ENCODE results near the gene TMEM185A. TPM values are rescaled to one million over a fixed set of nuclear protein-coding genes. Genes with fewer than 3 reads are reported as not detected.
"Not testable (repeated sequence)": the region's sequence is repeated elsewhere in the genome, so short reads cannot be mapped to it uniquely, and the experiment has no call there.

TMEM185A gene
- total RNA-seq, 2 donors from 2014 or later: 18.4 to 53.2 TPM

DNA sequence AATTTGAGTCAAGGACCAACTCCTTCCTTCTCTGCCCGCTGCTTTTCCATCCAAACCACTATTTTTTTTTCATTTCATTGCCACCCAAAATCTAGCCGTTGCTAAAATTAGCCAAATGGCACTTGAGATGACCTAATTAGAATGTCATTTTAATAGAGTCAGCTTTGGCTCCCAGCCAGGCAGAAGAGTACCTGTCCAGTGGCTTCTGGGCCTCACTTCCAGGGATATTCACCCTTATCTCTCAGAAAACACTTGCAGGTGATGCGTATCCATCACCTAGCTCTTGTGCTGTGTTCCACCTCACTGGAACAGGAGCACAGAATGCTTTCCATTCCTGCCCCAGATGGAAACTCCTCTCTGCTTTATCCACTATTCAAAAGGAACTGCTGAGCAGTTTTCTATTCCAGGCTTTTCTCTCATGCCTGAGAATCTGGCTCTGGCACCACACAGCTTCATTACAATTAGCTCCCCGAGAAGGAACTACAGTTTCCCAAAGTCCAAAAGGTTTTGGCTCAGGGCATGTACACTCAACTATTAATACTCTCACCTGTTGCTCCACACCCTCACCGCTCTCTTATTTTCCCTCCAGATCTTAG lies 62.8 kb downstream of the TMEM185A start:
- no peak for TF ChIP-seq POLR2AphosphoS5 (IDR thresholded peaks at IDR 0.05)
- TF ChIP-seq, protein P1, sequence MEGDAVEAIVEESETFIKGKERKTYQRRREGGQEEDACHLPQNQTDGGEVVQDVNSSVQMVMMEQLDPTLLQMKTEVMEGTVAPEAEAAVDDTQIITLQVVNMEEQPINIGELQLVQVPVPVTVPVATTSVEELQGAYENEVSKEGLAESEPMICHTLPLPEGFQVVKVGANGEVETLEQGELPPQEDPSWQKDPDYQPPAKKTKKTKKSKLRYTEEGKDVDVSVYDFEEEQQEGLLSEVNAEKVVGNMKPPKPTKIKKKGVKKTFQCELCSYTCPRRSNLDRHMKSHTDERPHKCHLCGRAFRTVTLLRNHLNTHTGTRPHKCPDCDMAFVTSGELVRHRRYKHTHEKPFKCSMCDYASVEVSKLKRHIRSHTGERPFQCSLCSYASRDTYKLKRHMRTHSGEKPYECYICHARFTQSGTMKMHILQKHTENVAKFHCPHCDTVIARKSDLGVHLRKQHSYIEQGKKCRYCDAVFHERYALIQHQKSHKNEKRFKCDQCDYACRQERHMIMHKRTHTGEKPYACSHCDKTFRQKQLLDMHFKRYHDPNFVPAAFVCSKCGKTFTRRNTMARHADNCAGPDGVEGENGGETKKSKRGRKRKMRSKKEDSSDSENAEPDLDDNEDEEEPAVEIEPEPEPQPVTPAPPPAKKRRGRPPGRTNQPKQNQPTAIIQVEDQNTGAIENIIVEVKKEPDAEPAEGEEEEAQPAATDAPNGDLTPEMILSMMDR (IDR thresholded peaks at IDR 0.05): no peak
- TF ChIP-seq POLR2A (IDR thresholded peaks at IDR 0.05): no peak
- WGBS: 59% methylated on average over 5 of the region's 5 CpGs
- no peak for DNase-seq (ENCODE audit: low spot score)

DNA sequence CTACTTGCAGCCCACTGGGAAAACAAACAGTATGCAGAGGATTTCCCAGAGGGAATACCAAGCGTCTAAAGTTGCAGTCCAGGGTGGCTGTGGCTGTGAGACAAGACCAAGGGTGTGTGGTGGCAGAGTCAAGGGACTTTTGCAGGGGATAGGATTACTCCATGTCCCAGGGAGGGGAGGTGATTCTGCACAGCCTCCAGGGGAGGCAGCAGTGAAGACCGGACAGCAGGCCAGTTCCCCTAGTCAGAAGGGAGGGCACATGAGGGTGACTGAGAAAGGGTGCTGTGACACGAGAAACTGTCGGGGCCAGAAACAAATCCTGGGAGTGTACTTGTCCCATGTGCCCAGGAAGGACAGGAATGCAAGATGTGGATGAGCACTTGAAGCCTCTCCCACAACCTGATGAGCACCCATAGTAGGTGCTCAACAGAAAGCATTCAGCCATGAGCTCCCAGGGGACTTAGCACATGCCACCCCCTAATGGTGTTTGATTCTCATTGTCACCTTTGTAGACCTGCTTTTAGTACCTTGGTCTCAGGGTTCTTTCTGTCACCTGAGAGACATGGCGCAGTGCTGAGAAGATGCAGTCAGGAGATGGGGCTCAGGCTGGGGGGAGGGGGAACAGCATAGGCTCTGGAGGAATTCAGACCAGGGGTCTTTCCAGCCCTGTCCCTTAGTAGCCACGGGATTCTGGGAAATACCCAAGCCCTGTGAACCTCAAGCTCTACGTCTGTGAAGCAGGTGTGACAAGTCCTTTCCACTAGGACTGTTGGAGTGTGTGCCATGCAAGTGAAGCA lies 63.8 kb downstream of the TMEM185A start:
- WGBS: 93% methylated on average over 7 of the region's 7 CpGs
- intact Hi-C loops (cut with DNase I): no loop called here

More for the DNA sequence above, 62.8 kb downstream of the TMEM185A start:
- no peaks in the 10 kb centered on the region for H3K36me3 ChIP-seq
- no peak overlapping the region for H3K27ac ChIP-seq
- intact Hi-C loops (cut with DNase I): no loop called here
- H3K9me3 ChIP-seq: no peaks in the 10 kb centered on the region
- no peak overlapping the region for H3K4me3 ChIP-seq
- H3K27me3 ChIP-seq (replicated peaks; ENCODE audit: insufficient read depth): no peaks in the 10 kb centered on the region
- no peaks in the 10 kb centered on the region for H3K4me1 ChIP-seq (replicated peaks)

DNA sequence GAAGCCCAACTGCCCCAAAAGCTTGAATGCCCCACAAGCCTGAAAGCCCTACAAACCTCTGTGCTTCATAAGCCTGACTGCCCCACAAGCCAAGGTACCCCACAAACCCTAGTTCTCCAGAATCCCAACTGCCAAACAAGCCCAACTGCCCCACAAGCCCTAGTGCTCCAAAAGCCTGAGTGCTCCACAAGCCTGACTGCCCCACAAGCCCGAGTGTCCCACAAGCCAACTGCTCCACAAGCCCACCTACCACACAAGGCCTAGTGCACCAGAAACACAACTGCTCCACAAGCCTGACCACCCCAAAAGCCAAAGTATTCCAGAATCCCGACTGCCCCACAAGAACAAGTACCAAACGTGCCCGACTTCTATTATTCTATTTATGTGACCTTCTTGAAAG lies 68.2 kb downstream of the TMEM185A start:
- no peak for TF ChIP-seq POLR2AphosphoS5 (IDR thresholded peaks at IDR 0.05)
- WGBS: 90% methylated on average over 4 of the region's 4 CpGs
- Histone ChIP-seq H3K27ac (no peak overlapping the region), H3K27me3 (replicated peaks; ENCODE audit: insufficient read depth) (no peaks in the 10 kb centered on the region), H3K4me1 (replicated peaks) (no peaks in the 10 kb centered on the region), H3K9me3 (no peaks in the 10 kb centered on the region), H3K4me3 (no peak overlapping the region), H3K36me3 (no peaks in the 10 kb centered on the region)
- no peak for DNase-seq (ENCODE audit: low spot score)
- intact Hi-C loops (cut with DNase I): no loop called here

More for the DNA sequence above, 63.8 kb downstream of the TMEM185A start:
- Histone ChIP-seq H3K36me3 (no peaks in the 10 kb centered on the region), H3K4me3 (no peak overlapping the region), H3K9me3 (no peaks in the 10 kb centered on the region), H3K27ac (no peak overlapping the region), H3K4me1 (replicated peaks) (no peaks in the 10 kb centered on the region), H3K27me3 (replicated peaks; ENCODE audit: insufficient read depth) (no peaks in the 10 kb centered on the region)
- no peak for TF ChIP-seq POLR2AphosphoS5 (IDR thresholded peaks at IDR 0.05)
- TF ChIP-seq, protein P1 (IDR thresholded peaks at IDR 0.05): no peak
- no peak for TF ChIP-seq POLR2A (IDR thresholded peaks at IDR 0.05)
- no peak for DNase-seq (ENCODE audit: low spot score)

DNA sequence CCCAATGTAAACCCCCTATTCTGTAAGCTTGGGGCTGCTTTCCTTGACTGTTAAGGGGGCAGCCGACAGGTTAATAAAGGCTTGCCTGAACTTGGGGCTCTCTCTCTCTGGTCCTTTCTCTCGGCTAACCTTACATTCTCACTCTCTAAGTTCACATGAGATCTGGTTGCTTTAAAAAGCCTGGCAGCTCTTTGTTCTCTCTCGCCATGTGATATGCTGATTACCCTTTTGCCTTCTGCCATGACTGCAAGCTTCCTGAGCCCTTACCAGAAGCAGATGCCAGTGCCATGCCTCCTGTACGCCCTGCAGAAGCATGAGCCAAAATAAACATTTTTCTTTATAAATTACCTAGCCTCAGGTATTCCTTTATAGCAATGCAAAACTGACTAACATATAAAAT lies 76.3 kb downstream of the TMEM185A start:
- H3K27ac ChIP-seq; DNase-seq (ENCODE audit: low spot score); H3K27me3 ChIP-seq (replicated peaks; ENCODE audit: insufficient read depth); H3K4me1 ChIP-seq (replicated peaks); H3K9me3 ChIP-seq; H3K36me3 ChIP-seq; intact Hi-C loops (cut with DNase I); H3K4me3 ChIP-seq: not testable (repeated sequence)
- WGBS: no CpG with 5 or more reads among the region's 4 CpGs

DNA sequence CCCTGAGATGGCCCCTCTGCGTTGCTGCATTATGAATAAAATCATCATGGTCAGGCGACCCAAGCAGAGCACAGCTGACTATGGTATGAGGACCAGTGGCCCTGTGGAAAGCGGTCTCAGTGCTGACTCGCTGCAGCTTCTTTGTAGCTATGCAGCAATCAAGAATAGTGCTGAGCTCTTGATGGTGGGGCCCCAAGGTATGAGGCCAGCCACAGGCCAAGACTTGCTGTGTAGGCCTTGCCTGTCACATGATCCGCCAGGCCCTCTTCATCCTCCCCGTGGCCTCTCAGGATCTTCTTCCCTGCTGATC lies 79.7 kb downstream of the TMEM185A start:
- H3K27ac ChIP-seq; intact Hi-C loops (cut with DNase I); H3K27me3 ChIP-seq (replicated peaks; ENCODE audit: insufficient read depth); H3K4me1 ChIP-seq (replicated peaks); H3K4me3 ChIP-seq; DNase-seq (ENCODE audit: low spot score); H3K9me3 ChIP-seq; H3K36me3 ChIP-seq: not testable (repeated sequence)
- no CpG with 5 or more reads among the region's 6 CpGs for WGBS

DNA sequence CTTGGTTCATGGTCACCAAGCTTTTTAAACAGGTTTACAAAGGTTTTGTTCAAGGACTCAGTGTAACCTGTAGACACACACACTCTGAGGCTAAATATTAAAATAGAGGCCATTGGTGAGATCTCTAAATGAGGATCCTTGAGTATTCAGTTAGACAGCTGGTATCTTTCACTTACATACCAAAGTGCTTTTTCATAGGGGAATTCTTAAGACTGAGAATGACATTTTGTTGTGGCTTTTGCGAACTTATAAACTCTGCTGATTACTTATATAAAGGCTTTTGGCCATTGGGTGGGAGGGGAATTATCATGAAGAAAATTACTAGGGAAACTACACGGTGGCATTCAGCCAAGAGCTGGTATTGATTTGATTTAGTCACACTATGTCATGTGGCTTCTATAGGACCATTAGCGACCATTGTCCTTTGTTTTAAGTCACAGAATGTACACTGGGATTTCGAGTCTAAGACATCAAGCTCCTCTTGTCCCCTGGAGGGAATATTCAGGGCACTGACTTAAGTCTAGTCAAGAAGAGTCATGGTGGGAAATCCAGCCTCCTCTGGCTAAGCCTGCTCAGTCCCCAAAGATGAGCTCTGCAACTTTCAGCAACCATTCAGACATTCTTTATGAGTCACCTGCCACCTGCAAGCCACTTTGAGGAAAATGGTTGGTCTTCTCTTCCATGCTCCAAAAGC lies 80.2 kb downstream of the TMEM185A start:
- H3K4me3 ChIP-seq; H3K4me1 ChIP-seq (replicated peaks); H3K36me3 ChIP-seq; intact Hi-C loops (cut with DNase I); H3K27ac ChIP-seq; H3K9me3 ChIP-seq; H3K27me3 ChIP-seq (replicated peaks; ENCODE audit: insufficient read depth); DNase-seq (ENCODE audit: low spot score): not testable (repeated sequence)
- WGBS: no CpG with 5 or more reads among the region's 4 CpGs

DNA sequence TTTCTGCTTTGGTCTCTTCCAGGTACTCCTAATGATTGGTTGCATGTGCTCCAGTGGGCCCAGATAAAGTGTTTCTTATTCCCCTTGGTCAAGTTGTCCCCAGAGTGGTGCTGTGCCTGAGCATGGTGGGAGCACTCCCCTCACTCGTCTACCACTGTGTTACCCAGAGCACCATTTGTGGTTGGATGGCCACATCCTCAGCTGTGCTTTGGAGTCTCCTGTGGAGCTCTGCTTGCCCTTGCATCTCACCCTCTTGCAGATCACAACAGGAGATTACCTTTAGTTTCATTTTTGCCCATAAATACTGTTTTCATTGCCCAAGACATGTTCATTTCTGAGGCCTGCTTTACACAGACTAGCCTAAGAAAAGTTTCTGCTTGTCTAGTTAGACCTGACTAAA lies 81.1 kb downstream of the TMEM185A start:
- H3K9me3 ChIP-seq; DNase-seq (ENCODE audit: low spot score); H3K27me3 ChIP-seq (replicated peaks; ENCODE audit: insufficient read depth); H3K36me3 ChIP-seq; H3K4me1 ChIP-seq (replicated peaks); H3K4me3 ChIP-seq; intact Hi-C loops (cut with DNase I); H3K27ac ChIP-seq: not testable (repeated sequence)
- WGBS: 100% methylated on average over 1 of the region's 1 CpG

DNA sequence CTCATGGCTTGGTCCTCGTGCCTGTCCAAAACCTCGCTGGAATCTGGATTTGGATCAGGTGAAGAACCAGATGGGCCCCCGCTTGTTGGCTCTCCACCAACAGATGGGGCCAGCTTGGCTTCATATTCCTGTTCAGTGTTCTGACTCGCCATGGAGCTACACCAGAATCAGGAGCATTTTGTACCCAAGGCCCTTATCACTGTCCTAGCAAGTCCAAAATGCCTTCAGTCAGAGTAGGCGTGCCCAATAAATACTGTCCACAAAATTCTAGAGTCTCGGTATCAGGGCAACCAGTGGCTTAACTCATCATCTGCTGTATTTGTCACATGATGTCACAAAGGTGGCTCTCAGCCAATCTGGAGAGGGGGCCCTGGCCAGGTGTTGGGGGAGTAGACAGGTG lies 81.9 kb downstream of the TMEM185A start, which contains the start of gene HSFX3:
TSS of gene HSFX3 (minus strand) at position 224 of the 400 bp plus-strand sequence. CDS start at position 152, 72 bp downstream.
- H3K36me3 ChIP-seq; DNase-seq (ENCODE audit: low spot score); H3K4me1 ChIP-seq (replicated peaks); H3K27ac ChIP-seq; intact Hi-C loops (cut with DNase I); H3K27me3 ChIP-seq (replicated peaks; ENCODE audit: insufficient read depth); H3K4me3 ChIP-seq; H3K9me3 ChIP-seq: not testable (repeated sequence)
- no CpG with 5 or more reads among the region's 6 CpGs for WGBS

DNA sequence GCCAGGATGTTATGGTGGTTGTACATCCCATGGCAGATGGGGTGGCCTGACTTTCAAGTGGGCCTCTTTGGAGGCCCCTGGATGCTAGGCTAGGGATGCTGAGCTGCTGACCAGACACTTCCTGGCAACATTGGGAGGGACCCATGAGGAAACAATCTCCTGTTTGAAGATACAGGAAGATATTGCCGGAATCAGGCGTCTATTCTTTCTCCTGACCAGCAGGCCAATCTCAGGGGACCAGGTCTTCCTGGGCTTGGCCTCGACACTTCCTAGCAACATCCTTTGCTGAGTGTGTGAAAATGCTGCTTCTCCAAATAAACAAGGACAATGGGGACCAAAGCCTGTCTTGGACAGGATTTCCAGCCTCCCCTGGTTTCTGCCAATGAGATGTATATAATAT lies 83.8 kb downstream of the TMEM185A start:
- no CpG with 5 or more reads among the region's 3 CpGs for WGBS
- intact Hi-C loops (cut with DNase I); H3K27me3 ChIP-seq (replicated peaks; ENCODE audit: insufficient read depth); H3K4me3 ChIP-seq; H3K4me1 ChIP-seq (replicated peaks); H3K27ac ChIP-seq; DNase-seq (ENCODE audit: low spot score); H3K9me3 ChIP-seq; H3K36me3 ChIP-seq: not testable (repeated sequence)

DNA sequence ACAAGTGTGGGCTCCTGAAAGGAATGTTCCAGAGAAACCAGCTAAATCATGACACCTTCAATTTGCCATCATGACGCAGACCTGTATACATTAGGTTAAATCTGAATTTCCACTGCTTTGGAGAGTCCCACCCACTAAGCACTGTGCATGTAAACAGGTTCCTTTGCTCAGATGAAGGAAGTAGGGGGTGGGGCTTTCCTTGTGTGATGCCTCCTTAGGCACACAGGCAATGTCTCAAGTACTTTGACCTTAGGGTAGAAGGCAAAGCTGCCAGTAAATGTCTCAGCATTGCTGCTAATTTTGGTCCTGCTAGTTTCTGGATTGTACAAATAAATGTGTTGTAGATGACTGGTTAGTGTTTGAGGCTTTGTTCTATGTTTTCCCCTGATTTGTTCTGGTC lies 84.6 kb downstream of the TMEM185A start:
- DNase-seq (ENCODE audit: low spot score); H3K4me1 ChIP-seq (replicated peaks); intact Hi-C loops (cut with DNase I); H3K4me3 ChIP-seq; H3K27ac ChIP-seq; H3K27me3 ChIP-seq (replicated peaks; ENCODE audit: insufficient read depth); H3K36me3 ChIP-seq; H3K9me3 ChIP-seq: not testable (repeated sequence)
- no CpG with 5 or more reads among the region's 1 CpG for WGBS

All from prostate gland (tissue), 2 donors.